ENCODE data around the gene PTGDR. TPM values are rescaled to one million over a fixed set of nuclear protein-coding genes. Genes with fewer than 3 reads are reported as not detected.

The PTGDR gene
- total RNA-seq, 1 experiment from 2014 or later = not detected

- Histone ChIP-seq H2AFZ (ENCODE audit: low read depth, low read length, poor library complexity, severe bottlenecking) (no peak overlapping the region), H3K4me1 (ENCODE audit: control insufficient read depth in 1 of 2, insufficient read depth in 2 of 2, low read length in 2 of 2) (no peaks in the 10 kb centered on the region), H3K27me3 (ENCODE audit: insufficient read depth, low read length) (no peaks in the 10 kb centered on the region), H3K9me2 (ENCODE audit: insufficient read depth) (no peaks in the 10 kb centered on the region), H3K9ac (ENCODE audit: low read length) (no peak overlapping the region), H4K20me1 (ENCODE audit: insufficient read depth) (no peaks in the 10 kb centered on the region), H3K4me3 (replicated peaks in 1 of 2; ENCODE audit: low read depth in 1 of 2, low read length in 2 of 2) (no peak overlapping the region), H3K4me2 (ENCODE audit: low read length) (no peak overlapping the region), H3K27ac (ENCODE audit: low read depth, low read length) (no peak overlapping the region), H3K79me2 (ENCODE audit: insufficient read depth, low read length) (no peaks in the 10 kb centered on the region), H3K9me3 (ENCODE audit: control insufficient read depth in 1 of 2, insufficient read depth in 1 of 2, low read depth in 1 of 2, low read length in 2 of 2) (no peaks in the 10 kb centered on the region), H3K36me3 (ENCODE audit: control insufficient read depth in 1 of 2, insufficient read depth in 2 of 2, low read length in 2 of 2) (no peaks in the 10 kb centered on the region)
- intact Hi-C loops (cut with micrococcal nuclease) = loop anchor here (10.0 kb wide), 1 partner anchor 1000 kb away; no protein-coding TSS in a partner anchor
- no TSS peak for BruUV-seq (replicated peaks)
- no peak for TF ChIP-seq CBX3 (IDR thresholded peaks at IDR 0.05; ENCODE audit: low read depth)
- TF ChIP-seq SP1 (IDR thresholded peaks at IDR 0.05; ENCODE audit: low read depth) = no peak
- TF ChIP-seq, protein P1, sequence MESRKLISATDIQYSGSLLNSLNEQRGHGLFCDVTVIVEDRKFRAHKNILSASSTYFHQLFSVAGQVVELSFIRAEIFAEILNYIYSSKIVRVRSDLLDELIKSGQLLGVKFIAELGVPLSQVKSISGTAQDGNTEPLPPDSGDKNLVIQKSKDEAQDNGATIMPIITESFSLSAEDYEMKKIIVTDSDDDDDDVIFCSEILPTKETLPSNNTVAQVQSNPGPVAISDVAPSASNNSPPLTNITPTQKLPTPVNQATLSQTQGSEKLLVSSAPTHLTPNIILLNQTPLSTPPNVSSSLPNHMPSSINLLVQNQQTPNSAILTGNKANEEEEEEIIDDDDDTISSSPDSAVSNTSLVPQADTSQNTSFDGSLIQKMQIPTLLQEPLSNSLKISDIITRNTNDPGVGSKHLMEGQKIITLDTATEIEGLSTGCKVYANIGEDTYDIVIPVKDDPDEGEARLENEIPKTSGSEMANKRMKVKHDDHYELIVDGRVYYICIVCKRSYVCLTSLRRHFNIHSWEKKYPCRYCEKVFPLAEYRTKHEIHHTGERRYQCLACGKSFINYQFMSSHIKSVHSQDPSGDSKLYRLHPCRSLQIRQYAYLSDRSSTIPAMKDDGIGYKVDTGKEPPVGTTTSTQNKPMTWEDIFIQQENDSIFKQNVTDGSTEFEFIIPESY (IDR thresholded peaks at IDR 0.05; ENCODE audit: extremely low read depth, insufficient replicate concordance, low read length) = no peak
- TF ChIP-seq EZH2 (IDR thresholded peaks at IDR 0.05) = no peak
- no peak for TF ChIP-seq SRF (IDR thresholded peaks at IDR 0.05; ENCODE audit: low read depth)
- no peak for TF ChIP-seq FOSL1 (IDR thresholded peaks at IDR 0.05; ENCODE audit: low read depth)
- TF ChIP-seq ZNF274 (IDR thresholded peaks at IDR 0.05; ENCODE audit: low read depth, low read length) = no peak
- TF ChIP-seq, protein P2, sequence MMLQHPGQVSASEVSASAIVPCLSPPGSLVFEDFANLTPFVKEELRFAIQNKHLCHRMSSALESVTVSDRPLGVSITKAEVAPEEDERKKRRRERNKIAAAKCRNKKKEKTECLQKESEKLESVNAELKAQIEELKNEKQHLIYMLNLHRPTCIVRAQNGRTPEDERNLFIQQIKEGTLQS (IDR thresholded peaks at IDR 0.05) = no peak
- TF ChIP-seq, protein P3, sequence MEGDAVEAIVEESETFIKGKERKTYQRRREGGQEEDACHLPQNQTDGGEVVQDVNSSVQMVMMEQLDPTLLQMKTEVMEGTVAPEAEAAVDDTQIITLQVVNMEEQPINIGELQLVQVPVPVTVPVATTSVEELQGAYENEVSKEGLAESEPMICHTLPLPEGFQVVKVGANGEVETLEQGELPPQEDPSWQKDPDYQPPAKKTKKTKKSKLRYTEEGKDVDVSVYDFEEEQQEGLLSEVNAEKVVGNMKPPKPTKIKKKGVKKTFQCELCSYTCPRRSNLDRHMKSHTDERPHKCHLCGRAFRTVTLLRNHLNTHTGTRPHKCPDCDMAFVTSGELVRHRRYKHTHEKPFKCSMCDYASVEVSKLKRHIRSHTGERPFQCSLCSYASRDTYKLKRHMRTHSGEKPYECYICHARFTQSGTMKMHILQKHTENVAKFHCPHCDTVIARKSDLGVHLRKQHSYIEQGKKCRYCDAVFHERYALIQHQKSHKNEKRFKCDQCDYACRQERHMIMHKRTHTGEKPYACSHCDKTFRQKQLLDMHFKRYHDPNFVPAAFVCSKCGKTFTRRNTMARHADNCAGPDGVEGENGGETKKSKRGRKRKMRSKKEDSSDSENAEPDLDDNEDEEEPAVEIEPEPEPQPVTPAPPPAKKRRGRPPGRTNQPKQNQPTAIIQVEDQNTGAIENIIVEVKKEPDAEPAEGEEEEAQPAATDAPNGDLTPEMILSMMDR (IDR thresholded peaks at IDR 0.05 in 2 of 3, conservative IDR thresholded peaks at IDR 0.05 in 1 of 3; ENCODE audit: borderline replicate concordance in 1 of 3, insufficient read depth in 1 of 3, low read depth in 2 of 3, low read length in 2 of 3) = no peak
- TF ChIP-seq, protein P4, sequence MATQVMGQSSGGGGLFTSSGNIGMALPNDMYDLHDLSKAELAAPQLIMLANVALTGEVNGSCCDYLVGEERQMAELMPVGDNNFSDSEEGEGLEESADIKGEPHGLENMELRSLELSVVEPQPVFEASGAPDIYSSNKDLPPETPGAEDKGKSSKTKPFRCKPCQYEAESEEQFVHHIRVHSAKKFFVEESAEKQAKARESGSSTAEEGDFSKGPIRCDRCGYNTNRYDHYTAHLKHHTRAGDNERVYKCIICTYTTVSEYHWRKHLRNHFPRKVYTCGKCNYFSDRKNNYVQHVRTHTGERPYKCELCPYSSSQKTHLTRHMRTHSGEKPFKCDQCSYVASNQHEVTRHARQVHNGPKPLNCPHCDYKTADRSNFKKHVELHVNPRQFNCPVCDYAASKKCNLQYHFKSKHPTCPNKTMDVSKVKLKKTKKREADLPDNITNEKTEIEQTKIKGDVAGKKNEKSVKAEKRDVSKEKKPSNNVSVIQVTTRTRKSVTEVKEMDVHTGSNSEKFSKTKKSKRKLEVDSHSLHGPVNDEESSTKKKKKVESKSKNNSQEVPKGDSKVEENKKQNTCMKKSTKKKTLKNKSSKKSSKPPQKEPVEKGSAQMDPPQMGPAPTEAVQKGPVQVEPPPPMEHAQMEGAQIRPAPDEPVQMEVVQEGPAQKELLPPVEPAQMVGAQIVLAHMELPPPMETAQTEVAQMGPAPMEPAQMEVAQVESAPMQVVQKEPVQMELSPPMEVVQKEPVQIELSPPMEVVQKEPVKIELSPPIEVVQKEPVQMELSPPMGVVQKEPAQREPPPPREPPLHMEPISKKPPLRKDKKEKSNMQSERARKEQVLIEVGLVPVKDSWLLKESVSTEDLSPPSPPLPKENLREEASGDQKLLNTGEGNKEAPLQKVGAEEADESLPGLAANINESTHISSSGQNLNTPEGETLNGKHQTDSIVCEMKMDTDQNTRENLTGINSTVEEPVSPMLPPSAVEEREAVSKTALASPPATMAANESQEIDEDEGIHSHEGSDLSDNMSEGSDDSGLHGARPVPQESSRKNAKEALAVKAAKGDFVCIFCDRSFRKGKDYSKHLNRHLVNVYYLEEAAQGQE (IDR thresholded peaks at IDR 0.05; ENCODE audit: low read depth) = no peak
- TF ChIP-seq EZH2phosphoT487 (IDR thresholded peaks at IDR 0.05; ENCODE audit: borderline replicate concordance) = no peak
- no peak for TF ChIP-seq RAD21 (IDR thresholded peaks at IDR 0.05; ENCODE audit: low read depth)
- TF ChIP-seq, protein P5, sequence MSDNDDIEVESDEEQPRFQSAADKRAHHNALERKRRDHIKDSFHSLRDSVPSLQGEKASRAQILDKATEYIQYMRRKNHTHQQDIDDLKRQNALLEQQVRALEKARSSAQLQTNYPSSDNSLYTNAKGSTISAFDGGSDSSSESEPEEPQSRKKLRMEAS (IDR thresholded peaks at IDR 0.05) = no peak
- no peak for TF ChIP-seq SIN3A (IDR thresholded peaks at IDR 0.05; ENCODE audit: low read depth)
- TF ChIP-seq YY1 (IDR thresholded peaks at IDR 0.05; ENCODE audit: extremely low read depth, insufficient replicate concordance, low read depth, low read length) = no peak
- no peak for TF ChIP-seq JUND (IDR thresholded peaks at IDR 0.05)
- RAD21 ChIA-PET (ENCODE audit: low non-redundant PET in 1 of 2, low total read pairs in 2 of 2, uncharacterized antibody in 2 of 2, unreplicated experiment in 2 of 2) = no interaction called here
- POLR2A ChIA-PET = interaction anchor here (0.6 kb wide), 1 partner anchor 368 kb away, joined by 4 read pairs; no protein-coding TSS in a partner anchor
- DNase-seq (ENCODE audit: low read depth, low spot score) (no peak), ATAC-seq (no peak)
- CTCF ChIA-PET = no interaction called here
Observed at GRCh38 chr14:52304248-52304904, 36.9 kb downstream of the PTGDR start.

All from HCT116 (cell line).